ENCODE results near the gene ALOX5. TPM values are rescaled to one million over a fixed set of nuclear protein-coding genes. Genes with fewer than 3 reads are reported as not detected.
A peak's percentile ranks its signal among the peaks of the same experiment; 100 is the strongest.

The ALOX5 gene
- polyA plus RNA-seq, 4 donors, result 7.4 to 20.9 (median 13.8) TPM

DNA sequence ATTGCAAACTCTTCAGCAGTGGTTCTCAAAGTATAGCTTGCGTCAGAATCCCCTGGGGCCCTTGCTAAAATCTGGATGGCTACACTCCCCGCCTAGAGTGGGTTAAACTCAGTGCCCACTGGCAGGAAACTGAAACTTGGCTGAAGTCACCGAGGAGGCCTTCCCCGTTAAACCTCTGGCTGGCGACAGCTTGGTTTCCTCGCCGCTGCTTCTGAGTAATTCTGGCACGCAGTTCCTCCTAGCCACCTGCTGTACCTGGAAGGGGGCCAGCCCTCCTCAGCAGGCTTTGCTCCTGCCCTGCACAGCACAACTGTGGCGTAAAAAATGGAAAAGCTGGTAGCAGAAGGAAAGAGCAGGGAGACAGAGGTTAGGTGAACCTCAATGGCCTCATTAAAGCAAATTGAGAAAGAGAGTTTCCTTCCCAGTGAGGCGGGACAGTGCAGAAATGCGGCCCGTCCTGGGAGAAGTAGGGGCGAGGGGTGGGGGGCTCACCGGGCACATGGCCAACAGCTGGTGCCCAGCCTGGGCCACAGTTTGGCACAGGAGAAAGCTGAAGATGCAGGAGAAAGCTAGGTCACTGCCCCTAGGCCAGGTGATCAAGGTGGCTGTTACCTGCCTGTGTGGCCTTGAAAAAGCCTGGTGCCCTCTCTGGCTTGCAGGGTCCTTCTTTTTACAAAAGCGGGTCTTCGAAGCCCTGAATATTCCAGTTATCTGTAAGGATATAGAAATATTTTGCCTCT is 46.6 kb downstream of the ALOX5 start:
- Histone ChIP-seq H3K27ac (ENCODE audit: low read depth in 1 of 3, low read length in 2 of 3) (peak overlapping the region in 1 of 3 donors; percentile 77), H3K36me3 (ENCODE audit: control insufficient read depth in 3 of 3, insufficient read depth in 2 of 3, low read depth in 1 of 3, low read length in 3 of 3) (no peaks in the 10 kb centered on the region), H3K27me3 (ENCODE audit: control insufficient read depth in 3 of 3, insufficient read depth in 3 of 3, low read length in 3 of 3) (no peaks in the 10 kb centered on the region), H3K4me3 (ENCODE audit: low read depth in 1 of 3, low read length in 3 of 3) (no peak overlapping the region), H3K9me3 (ENCODE audit: control insufficient read depth in 2 of 2, insufficient read depth in 1 of 2, low read depth in 1 of 2, low read length in 1 of 2) (no peaks in the 10 kb centered on the region), H3K4me1 (ENCODE audit: control insufficient read depth in 3 of 3, insufficient read depth in 2 of 3, low read depth in 1 of 3, low read length in 2 of 3) (peaks cover 0 to 8% (median 2%) of the 10 kb centered on the region in 3 donors)
- FAIRE-seq (no peak), DNase-seq (peak; percentile 32 to 70)
- 16 to 23% (median 18%) methylated on average over 16 of the region's 16 CpGs for WGBS, 3 donors

DNA sequence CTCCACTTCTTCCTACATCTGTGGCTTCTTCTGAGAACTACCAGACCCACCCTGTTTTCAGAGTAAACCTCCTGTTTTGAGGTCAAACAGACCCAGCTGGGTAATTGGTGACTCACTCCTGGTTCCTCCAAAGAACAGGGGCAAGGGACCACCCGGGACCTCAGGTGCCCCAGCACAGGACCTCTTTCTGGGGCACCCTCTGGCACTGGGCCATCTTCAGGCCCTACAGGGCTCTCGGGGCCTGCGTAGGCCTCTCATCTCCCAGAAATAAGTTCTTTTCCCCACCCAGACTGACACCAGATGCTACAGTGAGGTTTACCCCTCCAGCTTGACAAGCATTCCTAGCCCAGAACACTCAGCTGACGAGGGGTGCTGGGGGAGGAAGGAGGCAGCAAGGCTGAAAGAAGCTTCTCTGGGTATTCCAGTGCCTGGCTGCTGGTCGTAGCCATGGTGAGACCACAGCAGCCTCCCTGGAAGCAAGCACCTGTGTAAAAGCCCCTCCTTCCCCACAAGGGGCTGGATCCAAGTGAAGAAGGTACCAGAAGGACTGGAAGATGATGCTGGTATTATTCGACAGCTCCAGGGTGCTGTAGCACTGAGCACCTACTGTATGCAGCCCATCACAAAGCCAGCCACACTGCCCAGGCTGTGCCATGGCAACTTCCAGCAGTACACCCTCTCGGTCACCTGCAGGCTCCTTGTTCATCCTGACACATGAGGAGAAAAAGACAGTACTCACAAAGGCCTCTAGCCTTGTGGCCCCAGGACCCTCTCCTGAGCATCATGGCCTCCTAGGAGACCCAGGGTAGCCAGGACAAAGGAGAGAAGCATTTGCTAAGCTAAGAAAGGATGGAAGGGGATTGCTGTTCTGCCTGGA is 47.4 kb downstream of the ALOX5 start:
- H3K27ac ChIP-seq (ENCODE audit: low read depth in 1 of 3, low read length in 2 of 3), result peak overlapping the region in 2 of 3 donors; percentile 12 to 77
- no peaks in the 10 kb centered on the region for H3K36me3 ChIP-seq (ENCODE audit: control insufficient read depth in 3 of 3, insufficient read depth in 2 of 3, low read depth in 1 of 3, low read length in 3 of 3)
- H3K4me3 ChIP-seq (ENCODE audit: low read depth in 1 of 3, low read length in 3 of 3), result no peak overlapping the region
- 64 to 73% (median 66%) methylated on average over 7 of the region's 7 CpGs for WGBS, 3 donors
- FAIRE-seq (no peak), DNase-seq (no peak)
- H3K4me1 ChIP-seq (ENCODE audit: control insufficient read depth in 3 of 3, insufficient read depth in 2 of 3, low read depth in 1 of 3, low read length in 2 of 3), result peaks cover 0 to 8% (median 2%) of the 10 kb centered on the region in 3 donors
- H3K27me3 ChIP-seq (ENCODE audit: control insufficient read depth in 3 of 3, insufficient read depth in 3 of 3, low read length in 3 of 3), result no peaks in the 10 kb centered on the region
- H3K9me3 ChIP-seq (ENCODE audit: control insufficient read depth in 2 of 2, insufficient read depth in 1 of 2, low read depth in 1 of 2, low read length in 1 of 2), result no peaks in the 10 kb centered on the region

DNA sequence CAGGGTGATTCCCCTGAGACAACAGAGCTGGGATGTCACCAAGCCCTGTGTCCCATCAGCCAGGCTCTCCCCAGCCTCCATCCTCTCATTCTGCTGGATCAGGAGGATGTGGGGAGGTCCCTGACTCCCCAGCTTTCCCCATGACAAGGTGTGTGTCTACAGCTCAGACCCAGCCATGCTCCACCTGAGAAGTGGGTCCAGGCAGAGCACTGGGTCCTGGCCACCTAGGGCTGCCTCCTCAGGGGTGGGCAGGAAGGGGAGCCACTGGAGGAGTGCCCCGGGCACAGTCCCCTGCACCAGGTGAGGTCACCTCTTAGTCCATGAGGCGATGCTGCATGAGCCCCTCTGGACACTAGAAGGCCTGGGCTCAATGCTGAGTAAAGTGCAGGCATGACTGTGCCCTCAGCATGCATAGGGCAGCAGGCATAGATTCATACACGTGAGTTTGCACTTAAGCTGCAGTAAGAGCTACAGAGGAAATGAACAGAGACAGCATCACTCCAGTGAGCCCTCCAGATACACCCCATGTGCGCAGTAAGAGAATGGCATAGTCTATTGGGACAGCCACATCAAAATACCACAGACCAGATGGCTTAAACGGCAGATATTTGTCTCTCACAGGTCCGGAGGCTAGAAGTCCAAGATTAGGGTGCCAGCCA is 48.3 kb downstream of the ALOX5 start:
- no peaks in the 10 kb centered on the region for H3K36me3 ChIP-seq (ENCODE audit: control insufficient read depth in 3 of 3, insufficient read depth in 2 of 3, low read depth in 1 of 3, low read length in 3 of 3)
- H3K4me1 ChIP-seq (ENCODE audit: control insufficient read depth in 3 of 3, insufficient read depth in 2 of 3, low read depth in 1 of 3, low read length in 2 of 3), result peaks cover 0 to 8% (median 2%) of the 10 kb centered on the region in 3 donors
- peak overlapping the region in 1 of 3 donors; percentile 77 for H3K27ac ChIP-seq (ENCODE audit: low read depth in 1 of 3, low read length in 2 of 3)
- FAIRE-seq (no peak), DNase-seq (no peak)
- H3K4me3 ChIP-seq (ENCODE audit: low read depth in 1 of 3, low read length in 3 of 3), result no peak overlapping the region
- 65 to 71% (median 70%) methylated on average over 6 of the region's 6 CpGs for WGBS, 3 donors
- no peaks in the 10 kb centered on the region for H3K9me3 ChIP-seq (ENCODE audit: control insufficient read depth in 2 of 2, insufficient read depth in 1 of 2, low read depth in 1 of 2, low read length in 1 of 2)
- peaks cover 0 to under 1% (median 0%) of the 10 kb centered on the region in 3 donors for H3K27me3 ChIP-seq (ENCODE audit: control insufficient read depth in 3 of 3, insufficient read depth in 3 of 3, low read length in 3 of 3)

DNA sequence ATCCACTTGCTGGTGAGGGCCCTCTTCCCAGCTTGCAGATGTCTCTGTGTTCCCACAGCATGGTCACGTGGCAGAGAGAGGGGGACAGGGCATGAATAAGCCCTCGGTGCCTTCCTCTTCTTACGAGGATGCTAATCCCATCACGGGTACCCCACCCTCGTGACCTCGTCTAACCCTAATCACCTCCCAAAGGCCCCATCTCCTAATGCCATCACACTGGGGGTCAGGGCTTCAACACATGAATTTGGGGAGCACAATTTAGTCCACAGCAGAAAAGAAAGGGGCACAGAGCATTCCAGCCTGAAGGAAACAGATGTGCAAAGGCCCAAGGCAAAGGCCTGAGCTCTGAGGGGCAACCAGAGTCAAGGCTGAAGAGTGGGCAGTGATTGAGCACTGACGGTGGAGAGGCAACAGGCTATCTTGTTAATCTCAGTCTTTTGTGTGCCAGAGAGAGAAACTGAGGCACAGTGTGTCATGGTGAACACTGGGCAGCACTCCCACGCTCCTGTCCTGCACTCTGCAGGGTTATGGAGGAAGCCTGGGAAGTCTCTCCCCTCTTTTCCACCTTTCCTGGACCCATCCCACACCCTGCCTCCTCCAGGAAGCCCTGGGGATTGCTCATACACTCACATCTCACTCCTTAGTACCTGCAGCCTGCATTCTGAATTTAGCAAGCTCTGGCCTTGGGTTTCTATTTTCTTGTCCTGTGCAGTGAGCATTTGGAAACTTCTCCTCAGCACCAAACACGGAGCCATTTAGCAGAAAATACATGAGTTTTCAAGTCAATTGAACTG is 49.0 kb downstream of the ALOX5 start:
- Histone ChIP-seq H3K4me3 (ENCODE audit: low read depth in 1 of 3, low read length in 3 of 3) (no peak overlapping the region), H3K4me1 (ENCODE audit: control insufficient read depth in 3 of 3, insufficient read depth in 2 of 3, low read depth in 1 of 3, low read length in 2 of 3) (peaks cover 0 to 8% (median 0%) of the 10 kb centered on the region in 3 donors), H3K27me3 (ENCODE audit: control insufficient read depth in 3 of 3, insufficient read depth in 3 of 3, low read length in 3 of 3) (peaks cover 0 to 5% (median 0%) of the 10 kb centered on the region in 3 donors), H3K27ac (ENCODE audit: low read depth in 1 of 3, low read length in 2 of 3) (no peak overlapping the region), H3K9me3 (ENCODE audit: control insufficient read depth in 2 of 2, insufficient read depth in 1 of 2, low read depth in 1 of 2, low read length in 1 of 2) (no peaks in the 10 kb centered on the region), H3K36me3 (ENCODE audit: control insufficient read depth in 3 of 3, insufficient read depth in 2 of 3, low read depth in 1 of 3, low read length in 3 of 3) (no peaks in the 10 kb centered on the region)
- no peak for FAIRE-seq
- WGBS, 3 donors, result 86 to 91% (median 89%) methylated on average over 9 of the region's 9 CpGs
- no peak for DNase-seq

DNA sequence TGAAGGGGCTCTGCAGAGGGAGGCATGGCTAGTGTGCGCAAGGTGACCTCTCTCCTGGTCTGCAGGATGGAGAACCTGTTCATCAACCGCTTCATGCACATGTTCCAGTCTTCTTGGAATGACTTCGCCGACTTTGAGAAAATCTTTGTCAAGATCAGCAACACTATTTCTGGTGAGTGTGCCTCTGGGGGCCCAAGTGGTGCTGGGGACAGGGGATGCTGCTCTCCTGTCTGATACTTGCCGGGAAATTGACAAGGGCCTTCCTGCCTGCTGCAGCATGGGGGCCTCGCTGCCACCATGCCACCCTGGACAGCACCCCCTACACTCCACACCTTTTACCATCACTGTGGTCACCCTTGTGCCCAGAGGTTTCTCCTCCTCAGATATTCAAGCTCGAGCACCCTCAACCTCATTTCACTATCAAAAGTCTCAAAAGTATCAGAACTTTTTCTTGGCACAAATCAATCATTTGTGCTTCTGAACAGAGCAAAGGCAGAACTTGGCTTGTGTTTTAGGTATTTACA is 50.0 kb downstream of the ALOX5 start:
- FAIRE-seq, result no peak
- peaks cover 0 to 8% (median 0%) of the 10 kb centered on the region in 3 donors for H3K4me1 ChIP-seq (ENCODE audit: control insufficient read depth in 3 of 3, insufficient read depth in 2 of 3, low read depth in 1 of 3, low read length in 2 of 3)
- whole genome bisulfite sequencing, 3 donors, result 87 to 96% (median 92%) methylated on average over 7 of the region's 7 CpGs

DNA sequence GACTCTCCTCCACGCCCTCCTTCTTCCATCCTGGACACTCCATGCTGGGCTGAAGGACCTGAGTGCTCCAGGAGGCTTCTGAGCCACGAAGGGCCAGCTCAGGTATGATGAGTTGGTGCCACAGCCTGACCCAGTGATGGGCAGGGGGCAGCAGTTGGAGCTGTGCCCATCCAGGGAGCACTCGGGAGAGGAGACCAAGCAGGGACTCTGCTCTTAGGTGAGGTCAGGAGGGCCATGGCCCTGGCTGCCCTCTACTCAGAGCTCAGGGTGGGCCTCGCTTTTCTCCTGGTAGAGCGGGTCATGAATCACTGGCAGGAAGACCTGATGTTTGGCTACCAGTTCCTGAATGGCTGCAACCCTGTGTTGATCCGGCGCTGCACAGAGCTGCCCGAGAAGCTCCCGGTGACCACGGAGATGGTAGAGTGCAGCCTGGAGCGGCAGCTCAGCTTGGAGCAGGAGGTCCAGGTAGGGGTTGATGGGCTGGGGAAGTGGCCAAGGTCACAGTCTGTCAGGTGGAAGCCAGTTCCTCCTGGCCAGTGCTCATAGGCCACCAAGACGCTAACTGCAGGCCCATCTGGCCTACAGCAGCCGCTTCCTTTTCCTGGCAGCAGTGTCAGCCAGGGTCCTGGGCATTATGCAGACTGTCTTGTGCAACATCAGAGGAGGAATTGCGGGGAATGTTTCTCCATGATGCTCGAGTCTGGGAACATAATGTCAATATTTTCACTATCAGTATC is 50.8 kb downstream of the ALOX5 start:
- FAIRE-seq, result no peak
- H3K4me3 ChIP-seq (ENCODE audit: low read depth in 1 of 3, low read length in 3 of 3), result no peak overlapping the region
- no peaks in the 10 kb centered on the region for H3K9me3 ChIP-seq (ENCODE audit: control insufficient read depth in 2 of 2, insufficient read depth in 1 of 2, low read depth in 1 of 2, low read length in 1 of 2)
- 68 to 74% (median 73%) methylated on average over 15 of the region's 15 CpGs for WGBS, 3 donors
- peaks cover 0 to 8% (median 0%) of the 10 kb centered on the region in 3 donors for H3K4me1 ChIP-seq (ENCODE audit: control insufficient read depth in 3 of 3, insufficient read depth in 2 of 3, low read depth in 1 of 3, low read length in 2 of 3)
- no peak overlapping the region for H3K27ac ChIP-seq (ENCODE audit: low read depth in 1 of 3, low read length in 2 of 3)
- DNase-seq, result no peak
- peaks cover 0 to 7% (median 0%) of the 10 kb centered on the region in 3 donors for H3K36me3 ChIP-seq (ENCODE audit: control insufficient read depth in 3 of 3, insufficient read depth in 2 of 3, low read depth in 1 of 3, low read length in 3 of 3)
- H3K27me3 ChIP-seq (ENCODE audit: control insufficient read depth in 3 of 3, insufficient read depth in 3 of 3, low read length in 3 of 3), result peaks cover 0 to 5% (median 3%) of the 10 kb centered on the region in 3 donors

More for the DNA sequence above, 50.0 kb downstream of the ALOX5 start:
- DNase-seq, result no peak
- Histone ChIP-seq H3K27me3 (ENCODE audit: control insufficient read depth in 3 of 3, insufficient read depth in 3 of 3, low read length in 3 of 3) (peaks cover 0 to 5% (median 3%) of the 10 kb centered on the region in 3 donors), H3K36me3 (ENCODE audit: control insufficient read depth in 3 of 3, insufficient read depth in 2 of 3, low read depth in 1 of 3, low read length in 3 of 3) (peaks cover 0 to 5% (median 0%) of the 10 kb centered on the region in 3 donors), H3K9me3 (ENCODE audit: control insufficient read depth in 2 of 2, insufficient read depth in 1 of 2, low read depth in 1 of 2, low read length in 1 of 2) (no peaks in the 10 kb centered on the region), H3K4me3 (ENCODE audit: low read depth in 1 of 3, low read length in 3 of 3) (no peak overlapping the region), H3K27ac (ENCODE audit: low read depth in 1 of 3, low read length in 2 of 3) (no peak overlapping the region)

Data from small intestine (tissue), 7 donors.